NCI-H446 (cell line): ENCODE results near the gene RASD2.

Experiments used
- DNase-seq, 2 experiments: peaks; one replicate each; lab custom pipeline; 2025; lab: John Stamatoyannopoulos, UW

The RASD2 gene

DNA sequence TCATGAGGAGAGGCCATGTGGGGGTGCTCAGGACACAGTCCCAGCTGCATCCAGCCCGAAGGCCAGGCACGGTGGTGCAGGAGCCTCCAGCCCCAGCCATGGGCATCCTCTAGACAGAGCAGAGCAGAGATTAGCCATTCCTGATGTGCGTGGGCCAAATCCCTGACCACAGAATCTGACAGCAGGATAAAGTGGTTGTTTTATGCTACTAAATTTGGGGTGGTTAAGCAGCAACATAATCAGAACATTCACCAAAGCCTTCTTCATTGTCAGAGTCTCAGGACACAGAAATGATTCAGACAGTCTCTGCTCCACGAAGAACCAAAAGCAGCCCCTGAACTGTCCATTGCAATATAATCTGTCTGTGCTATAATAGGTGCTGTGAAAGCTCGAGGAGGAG lies 19.7 kb downstream of the RASD2 start:
- no peak for DNase-seq

DNA sequence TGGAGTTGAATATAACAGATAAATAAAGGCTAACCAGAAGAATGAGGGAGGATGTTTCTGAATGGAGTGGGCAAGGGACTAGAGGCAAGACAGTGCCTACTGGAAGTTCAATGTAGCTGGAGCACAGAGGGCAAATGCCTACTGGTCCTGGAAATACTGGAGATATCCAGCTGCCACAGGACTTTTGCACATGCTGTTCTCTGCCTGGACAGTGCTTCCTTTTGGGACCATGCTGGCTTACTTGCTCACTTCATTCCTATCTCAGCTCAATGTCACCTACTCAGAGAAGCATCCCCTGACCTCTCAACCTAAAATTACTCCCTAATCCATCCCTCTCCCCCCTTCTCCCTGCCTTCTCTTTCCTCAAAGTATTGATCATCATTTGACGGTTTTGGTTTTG lies 20.2 kb downstream of the RASD2 start:
- no peak for DNase-seq

DNA sequence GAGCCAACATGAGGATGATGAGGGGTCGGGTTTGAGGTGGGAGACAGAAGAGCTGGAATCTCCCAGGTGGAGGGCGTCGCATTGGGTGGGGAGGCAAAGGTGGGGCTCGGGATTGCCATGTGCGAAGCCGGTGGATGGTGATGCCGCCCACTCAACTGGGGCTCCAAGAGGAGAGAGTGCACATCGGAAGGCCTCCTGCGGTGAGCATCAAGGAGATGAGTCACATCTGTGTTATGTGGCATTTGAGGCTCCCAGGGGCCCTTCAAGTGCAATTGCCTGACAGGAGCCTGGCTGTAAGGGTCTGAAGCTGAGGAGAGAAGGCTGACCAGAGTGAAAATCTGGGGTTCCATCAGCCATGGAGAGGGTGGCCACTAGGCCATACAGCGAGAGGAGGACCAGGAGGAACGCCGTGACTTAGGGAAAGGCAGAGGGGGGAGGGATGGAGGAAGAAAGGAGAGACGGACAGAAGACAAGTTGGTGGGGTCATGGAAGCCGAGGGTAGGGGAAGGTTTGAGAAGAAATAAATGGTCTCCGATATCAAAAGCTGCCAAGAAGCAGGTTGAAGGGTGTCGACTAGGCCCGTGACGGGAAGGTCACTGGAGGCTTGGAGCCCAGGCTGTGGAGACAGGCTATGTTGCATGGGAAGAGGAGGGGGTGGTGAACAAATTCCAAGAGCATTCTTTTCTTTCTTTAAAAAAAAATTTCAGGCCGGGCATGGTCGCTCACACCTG lies 21.3 kb downstream of the RASD2 start:
- no peak for DNase-seq

DNA sequence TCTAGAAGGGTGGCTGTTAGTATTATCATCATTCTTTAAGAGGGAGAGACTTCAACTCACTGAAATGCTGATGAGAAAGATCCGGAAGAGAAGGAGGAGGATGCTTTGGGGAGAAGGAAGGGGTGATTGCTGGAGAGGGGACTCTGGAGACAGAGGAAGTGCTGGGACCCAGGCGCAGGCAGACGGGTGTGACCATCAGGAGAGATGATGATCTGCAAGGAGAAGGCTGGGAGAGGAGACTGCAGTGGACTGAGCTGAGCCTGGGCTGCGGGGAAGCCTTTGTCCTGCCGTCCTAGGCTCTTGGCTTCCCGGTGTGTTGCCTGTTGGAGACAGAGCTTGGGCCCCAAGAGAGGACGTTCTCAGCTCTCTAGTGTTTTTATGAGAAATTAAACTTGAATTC lies 22.6 kb downstream of the RASD2 start:
- no peak for DNase-seq

DNA sequence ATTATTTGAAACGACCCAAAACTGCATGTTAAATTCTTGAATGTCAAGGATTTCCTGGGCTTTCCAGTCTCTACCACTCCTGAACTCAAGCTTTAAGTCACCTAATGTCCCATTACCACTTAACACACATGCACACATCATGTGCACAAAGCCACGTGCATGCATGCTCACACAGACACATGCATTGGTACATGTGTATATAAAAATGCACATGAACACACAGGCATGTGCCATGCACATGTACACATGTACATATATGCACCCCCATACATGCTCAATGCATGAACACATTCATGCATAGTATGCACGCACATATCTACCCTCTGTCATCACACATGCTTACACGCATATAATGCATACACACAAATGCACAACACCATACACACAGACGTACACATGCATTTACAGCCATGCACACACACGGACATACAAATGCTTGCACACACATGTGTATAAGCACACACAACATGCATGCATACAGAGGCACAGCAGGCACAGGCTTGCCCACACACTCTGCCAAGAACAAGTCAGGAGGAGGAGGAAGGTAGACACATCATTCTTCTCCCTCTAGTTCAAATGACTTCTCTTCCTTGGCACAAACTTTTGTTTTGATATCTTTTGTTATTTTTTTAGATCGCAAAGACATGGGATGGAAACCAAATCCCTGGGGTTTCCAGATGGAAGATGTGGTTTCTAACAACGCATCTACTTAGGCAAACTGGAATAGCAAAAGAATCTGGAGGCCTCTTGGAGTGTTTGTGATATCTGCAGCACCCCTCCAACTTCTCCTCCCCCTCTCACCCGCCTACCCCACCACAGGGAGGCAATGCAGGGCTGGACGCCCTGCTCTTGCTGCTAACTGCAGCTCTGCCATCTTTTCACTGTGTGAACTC lies 24.6 kb downstream of the RASD2 start:
- DNase-seq = no peak

DNA sequence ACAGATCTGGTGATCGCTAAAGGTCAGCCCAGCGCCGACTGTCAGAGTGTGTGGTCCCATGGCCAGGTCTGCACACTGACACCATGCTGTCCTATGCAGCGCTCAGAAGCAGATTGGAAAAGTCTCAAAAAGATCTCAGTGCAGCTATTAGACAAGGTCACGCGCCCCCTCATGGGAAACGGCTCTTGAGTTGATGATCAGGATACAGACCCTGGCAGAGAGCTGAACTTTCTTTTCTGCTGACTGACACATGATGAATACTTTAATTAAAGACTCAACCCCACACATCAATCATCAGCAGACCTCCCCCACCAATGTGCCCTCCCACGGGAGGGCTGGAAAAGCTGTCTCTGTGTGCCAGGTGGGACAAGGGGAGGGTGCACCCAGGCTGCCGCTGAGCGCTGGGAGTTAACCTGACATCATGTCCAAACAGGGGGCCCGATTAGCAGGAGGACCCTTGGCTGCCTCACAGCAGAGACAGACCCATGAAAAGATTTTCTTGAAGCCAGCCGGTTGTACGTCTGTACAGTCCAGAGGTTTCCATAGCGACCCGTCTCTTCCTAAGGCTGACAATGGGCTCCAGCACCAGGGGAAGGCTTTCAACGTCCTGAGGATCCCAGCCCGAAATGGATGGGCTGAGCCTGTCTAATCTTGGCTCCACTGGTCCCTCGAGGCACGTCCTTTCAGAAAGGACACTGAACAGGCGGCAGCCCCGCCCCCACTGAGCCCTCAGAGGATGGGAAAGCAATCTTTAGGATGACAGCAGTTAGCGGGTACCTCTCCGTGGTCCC lies 26.9 kb downstream of the RASD2 start:
- DNase-seq = no peak

DNA sequence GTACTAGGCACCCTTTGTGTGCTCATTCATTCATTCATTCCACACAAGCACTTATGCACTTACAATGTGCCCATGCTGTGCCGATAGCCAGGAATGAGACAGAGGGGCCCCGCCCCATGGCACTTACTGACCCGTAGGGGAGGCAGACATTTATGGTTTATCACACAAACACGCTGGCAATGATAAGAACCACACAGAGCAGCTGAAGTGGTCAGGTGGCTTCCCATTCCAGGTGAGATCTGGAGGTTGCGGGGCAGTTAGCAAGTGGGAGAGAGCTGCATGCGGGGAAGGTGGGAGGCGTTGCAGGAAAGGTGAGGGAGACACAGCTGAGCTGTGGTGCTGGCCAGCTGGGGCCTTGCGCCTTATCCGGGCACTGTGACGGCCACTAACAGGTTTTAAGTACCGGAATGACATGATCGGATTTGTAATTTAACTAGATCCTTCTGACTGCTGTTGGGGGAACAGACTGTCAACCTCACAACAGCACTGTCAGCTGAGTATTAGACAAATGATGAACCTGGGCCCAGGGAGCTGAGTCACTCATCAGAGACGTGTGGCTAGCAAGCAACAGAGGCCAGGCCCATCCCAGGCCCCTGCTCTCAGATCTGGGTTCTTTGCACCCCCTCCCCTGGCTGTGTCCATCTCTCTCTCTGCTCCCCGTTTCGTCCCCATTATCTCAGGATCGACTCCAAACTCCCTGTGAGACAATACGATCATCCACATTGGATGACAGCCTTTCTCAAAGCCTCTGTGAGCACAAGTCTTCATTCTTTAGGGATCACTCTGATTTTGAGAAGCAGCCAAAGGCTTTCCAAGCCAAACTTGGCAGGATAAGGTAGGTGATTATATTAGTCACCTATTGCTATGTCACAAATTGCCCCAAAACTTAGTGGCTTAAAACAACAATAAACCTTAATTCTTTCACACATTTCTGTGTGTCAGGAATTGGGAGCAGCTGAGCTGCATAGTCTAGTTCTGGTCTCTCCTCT lies 28.4 kb downstream of the RASD2 start:
- DNase-seq = no peak

DNA sequence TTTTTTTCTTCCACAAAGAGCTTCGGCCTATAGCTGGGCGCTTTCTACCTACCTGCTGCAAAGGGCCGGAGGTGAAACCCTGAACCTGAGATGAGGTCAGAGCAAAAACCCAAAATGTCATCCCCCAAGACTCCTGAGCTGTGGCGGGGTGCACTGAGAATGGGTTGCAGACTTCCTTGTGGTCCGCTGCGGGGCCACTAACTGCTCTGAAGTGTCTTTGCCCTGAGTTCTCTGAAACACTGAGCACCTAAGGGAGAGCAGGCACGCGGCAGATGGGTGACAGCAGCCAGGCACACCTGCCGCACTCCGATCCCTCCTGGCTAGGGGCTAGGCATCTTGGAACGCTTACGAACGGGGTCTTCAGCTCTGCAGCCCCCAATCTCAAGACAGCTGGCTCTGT lies 29.3 kb downstream of the RASD2 start:
- DNase-seq = no peak

DNA sequence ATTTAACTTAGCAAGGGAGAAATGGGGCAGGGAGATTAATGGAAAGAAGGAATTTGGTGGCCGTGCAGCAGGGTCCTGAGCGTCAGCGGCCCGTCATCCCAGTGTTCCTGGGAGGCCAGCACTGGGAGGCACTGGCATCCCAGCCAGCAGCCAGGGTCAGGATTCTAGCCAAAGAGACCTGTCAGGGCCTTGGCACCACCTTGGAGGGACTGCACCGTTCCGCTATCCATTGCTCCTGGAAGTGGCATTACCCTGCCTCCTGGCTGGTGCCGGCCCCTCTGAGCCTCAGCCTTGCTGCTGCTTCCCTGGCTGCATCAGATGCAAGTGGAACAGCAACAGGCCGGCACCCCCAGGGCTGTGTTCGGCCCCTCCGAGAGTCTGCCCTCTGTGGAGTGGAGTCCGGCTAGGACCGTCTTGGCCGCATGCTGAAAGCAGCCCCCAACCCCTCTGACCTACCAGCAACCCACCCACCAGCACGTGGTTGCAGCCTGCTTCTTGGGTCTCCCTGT lies 30.1 kb downstream of the RASD2 start:
- no peak for DNase-seq

DNA sequence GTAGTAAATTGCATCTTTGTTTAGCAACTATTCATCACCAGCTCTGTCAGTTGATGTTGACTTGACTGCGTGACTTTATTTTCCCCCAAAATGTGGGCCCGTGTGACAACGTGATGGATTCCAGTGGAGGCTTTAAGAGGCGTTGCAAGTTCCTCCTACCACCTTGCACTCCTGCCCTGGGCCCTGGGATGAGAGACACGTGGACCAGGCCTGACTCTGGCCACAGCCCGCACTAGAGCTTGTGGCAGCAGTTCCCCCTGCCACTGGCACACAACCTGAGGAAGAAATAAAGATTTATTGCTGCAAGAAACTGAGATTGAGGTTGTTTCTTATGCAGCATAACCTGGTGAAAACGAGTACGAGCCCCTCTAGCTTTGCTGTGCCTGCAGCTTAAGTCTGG lies 31.9 kb downstream of the RASD2 start:
- DNase-seq = no peak

DNA sequence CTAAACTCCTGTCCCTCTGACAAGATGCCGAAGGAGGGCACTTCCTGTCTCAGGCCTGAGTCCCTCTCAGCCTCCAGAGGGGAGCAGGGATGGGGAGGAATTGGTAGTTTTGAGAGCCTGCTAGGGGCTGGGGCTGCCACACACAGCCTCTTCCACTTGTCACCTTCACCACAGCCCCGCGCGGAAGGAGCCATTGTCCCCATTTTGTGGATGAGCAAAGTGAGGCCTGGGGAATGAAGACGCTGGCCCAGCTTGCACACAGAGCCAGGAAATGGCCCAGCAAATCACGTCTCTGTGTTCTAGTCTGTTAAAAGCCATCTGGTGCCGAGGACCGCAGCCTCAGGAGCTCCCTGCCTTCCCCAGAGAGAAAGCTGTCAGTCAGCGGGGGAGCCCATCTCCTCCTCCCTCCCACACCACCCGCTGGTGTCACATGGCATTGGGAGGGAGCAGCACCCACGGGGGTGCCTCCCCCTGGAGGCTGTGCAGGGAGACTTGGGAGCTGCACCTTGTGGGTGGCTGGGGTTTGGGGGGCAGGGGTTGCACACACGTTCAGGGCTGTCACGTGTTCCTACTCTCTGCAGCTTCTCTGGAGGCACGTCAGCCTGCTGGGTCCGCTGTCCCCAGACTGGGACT lies 34.6 kb downstream of the RASD2 start:
- DNase-seq = no peak

DNA sequence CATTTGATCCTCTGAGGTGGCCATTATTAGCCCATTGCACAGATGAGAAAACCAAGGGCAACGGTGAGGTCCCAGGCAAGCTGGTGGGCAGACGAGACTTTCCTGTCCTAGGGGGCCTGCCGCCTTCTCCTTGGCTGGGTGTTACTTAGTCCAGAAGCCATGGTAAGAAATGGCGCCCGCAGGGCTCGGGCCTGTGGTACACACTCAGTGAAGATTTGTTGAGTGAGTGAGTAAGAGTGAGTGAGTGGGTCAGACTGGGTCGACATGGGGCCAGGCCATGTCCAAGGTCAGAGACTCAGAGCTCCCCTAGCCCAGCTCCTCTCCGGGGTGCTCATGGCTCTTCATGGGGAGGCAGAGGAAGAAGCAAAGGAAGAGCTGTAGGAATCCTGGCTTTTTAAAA lies 36.0 kb downstream of the RASD2 start:
- DNase-seq = no peak

DNA sequence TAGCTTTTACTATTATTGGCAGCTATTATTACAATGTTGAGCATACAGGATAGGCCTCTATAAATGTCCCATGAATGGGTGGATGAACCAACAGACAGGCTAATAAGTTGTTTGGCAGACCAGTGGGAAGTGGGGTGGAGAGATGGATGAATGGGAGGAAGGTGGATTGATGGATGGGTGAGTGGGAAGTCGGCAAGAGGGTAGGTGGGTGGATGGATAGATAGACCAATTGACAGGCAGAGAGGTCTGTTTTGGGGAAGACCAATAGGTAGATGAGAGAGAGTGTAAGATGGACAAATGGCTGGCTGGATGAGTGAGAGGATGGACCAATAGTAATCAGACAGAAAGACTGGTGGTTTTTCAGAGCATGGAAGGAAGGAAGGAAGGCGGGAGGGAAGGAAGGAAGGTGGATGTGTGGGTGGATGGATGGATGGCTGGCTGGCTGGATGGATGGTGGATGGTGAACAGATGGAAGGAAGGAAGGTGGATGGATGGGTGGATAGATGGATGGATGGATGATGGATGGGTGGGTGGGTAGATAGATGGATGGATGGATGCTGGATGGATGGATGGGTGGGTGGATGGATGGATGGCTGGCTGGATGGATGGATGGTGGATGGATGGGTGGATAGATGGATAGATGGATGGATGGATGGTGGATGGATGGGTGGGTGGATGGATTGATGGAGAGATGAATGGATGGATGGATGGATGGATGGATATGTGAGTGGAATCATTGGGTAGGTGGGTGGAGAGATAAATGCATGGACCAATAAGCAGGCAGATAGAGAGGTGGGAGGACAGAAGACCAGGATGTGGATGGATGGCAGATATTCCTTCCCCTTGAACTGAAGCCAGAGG lies 37.4 kb downstream of the RASD2 start:
- DNase-seq = no peak

DNA sequence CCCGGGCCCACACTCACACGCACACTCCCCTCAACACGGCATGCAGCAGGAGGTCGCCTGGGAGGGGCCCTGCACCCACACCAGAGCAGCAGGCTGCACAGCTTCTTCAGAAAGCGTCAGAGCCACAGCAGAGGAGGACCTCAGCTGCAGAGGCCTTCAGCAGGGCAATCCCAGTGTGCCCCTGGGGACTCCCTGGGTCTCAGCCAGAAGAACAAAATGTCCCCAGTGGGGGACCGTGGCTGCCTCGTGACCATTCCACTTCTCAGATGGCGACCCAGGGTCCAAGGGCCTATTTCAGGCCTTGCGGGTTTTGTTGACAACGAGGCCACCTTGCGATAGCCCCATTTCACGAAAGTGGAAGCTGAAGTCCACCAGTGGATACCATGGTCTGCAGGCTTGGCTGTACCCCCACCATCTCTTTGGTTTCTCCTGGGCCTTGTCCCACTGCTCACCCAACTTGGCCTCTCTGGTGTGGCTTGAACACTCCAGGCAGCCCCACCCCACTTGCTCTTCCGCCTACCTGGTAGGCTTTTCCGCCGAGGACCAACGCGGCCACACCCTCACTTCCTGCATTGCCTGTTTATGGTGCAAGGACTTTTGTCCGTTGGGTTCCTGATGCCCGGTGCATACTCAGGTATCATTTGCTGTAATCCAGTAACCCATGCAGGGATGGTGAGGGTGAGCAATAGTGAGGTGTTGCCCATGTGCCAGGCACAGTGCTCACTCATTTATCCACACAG lies 38.4 kb downstream of the RASD2 start:
- DNase-seq = no peak

DNA sequence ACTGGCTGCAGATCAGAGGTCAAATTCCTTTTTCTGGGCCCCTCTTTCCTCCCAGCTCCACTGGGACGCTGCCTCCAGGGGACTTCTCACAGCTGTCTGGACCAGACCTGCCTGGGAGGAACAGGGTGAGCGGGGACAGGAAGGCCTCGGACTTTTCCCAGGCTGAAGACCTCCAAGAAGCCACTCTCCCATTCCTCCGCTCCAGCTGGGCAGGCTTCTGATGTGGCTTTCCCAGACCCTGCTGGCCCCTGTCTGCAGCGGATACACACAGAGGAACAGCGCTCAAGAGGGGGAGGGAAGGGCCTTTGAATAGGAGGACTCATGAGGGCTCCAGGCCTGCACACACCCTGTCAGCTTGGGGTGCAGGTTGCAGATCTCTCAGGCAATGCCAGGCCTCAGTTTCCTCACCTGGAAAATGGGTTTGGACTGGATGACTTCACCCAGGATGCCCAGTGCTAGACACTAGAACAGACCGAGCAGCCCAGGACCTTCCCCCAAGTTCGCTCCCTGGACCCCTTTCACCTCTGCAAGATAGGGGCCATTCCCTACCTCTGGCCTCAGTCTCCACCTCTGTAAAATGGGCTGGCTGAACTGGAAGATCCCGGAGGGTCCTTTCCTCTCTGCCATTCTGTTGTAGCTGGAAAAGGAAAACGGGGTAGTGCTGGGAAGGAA lies 39.9 kb downstream of the RASD2 start:
- DNase-seq = no peak

DNA sequence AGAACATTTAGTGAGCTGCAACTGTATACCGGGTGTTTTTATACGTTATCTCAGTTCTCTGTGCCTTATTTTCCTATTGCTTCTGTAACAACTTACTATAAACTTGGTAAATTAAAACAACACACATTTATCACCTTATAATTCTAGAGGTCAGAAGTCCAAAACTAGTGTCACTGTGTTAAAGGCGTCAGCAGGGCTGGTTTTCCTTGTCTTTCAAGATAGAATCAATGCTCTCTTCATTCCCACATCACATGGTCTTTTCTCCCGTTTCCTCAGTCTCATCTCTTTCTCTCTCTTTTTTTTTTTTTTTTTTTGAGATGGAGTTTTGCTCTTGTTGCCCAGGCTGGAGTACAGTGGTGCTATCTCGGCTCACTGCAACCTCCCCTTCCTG lies 40.4 kb downstream of the RASD2 start:
- DNase-seq = no peak

DNA sequence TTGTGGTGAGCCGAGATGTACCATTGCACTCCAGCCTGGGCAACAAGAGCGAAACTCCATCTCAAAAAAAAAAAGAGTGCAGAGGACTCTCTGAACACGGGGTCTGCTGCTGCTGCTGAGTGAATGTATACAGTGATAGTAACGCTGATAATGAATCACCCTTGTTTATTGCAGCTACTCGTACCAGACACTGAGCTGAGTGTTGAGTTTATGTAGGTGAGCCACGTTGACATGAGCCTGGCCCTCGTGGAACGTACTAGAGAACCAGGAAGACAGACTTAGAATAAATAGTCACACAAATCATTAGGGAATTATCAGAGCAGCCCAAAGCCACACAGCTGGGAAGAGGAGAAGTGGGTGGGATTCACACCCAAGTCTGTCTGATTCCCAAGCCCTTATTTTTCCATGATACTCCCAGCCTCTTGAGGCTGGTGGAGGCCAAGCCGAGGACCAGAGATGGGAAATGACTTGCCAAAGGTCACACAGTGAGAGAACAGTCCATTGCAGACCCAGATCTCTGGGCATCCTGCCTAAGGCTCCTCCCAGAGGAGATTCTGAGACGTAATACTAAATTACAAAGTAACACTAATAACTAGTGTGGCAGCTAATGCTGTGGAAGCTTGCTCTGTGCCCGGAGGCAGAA lies 41.7 kb downstream of the RASD2 start:
- DNase-seq = no peak
